CD4-positive, alpha-beta T cell (primary cell): ENCODE data around the gene KLHDC3. TPM values are rescaled to one million over a fixed set of nuclear protein-coding genes. Genes with fewer than 3 reads are reported as not detected.

ENCODE experiments used
- ATAC-seq: fragments of 200-7000 bp; cut with Tn5 transposase; one replicate; pipeline ENCODE4 v1.10.0; 2022; ENCODE audit warnings: mild to moderate bottlenecking; ENCODE audit not compliant: poor library complexity
- CTCF ChIA-PET: fragments of 350-600 bp; sonication (Branson Sonifier 250); formaldehyde crosslinking; loops from one replicate; lab custom pipeline; 2021; ENCODE audit warnings: antibody characterized with exemption, inconsistent platforms; lab: Charles Lee
- POLR2A ChIA-PET: fragments of 350-600 bp; sonication (Branson Sonifier 250); formaldehyde crosslinking; loops from one replicate; lab custom pipeline; 2021; ENCODE audit warnings: antibody characterized with exemption, inconsistent platforms; lab: Charles Lee
- DNase-seq, 14 experiments: peaks; one replicate each; pipeline ENCODE4 v3.0.0-alpha.2; 2013 to 2020; ENCODE audit warnings: mixed read lengths in 2 of 14
- H3K27ac ChIP-seq, 2 donors: one replicate each; pipeline versions ENCODE4 v1.5.1 to v1.7.0; 2013; ENCODE audit warnings: low read length in 2 of 2, low read depth in 1 of 2, mild to moderate bottlenecking in 1 of 2
- H3K27me3 ChIP-seq, 2 experiments: 1 replicate in 1 of 2; 2 replicates in 1 of 2; pipeline versions ENCODE4 v1.6.1 to v1.7.0; 2013; ENCODE audit warnings: low read length in 2 of 2, control low read depth in 1 of 2, mild to moderate bottlenecking in 1 of 2, moderate library complexity in 1 of 2; ENCODE audit not compliant: insufficient read depth in 2 of 2, control insufficient read depth in 1 of 2
- H3K36me3 ChIP-seq: one replicate; pipeline ENCODE4 v1.6.1; 2013; ENCODE audit warnings: low read length, control low read depth; ENCODE audit not compliant: insufficient read depth
- H3K4me1 ChIP-seq: one replicate; pipeline ENCODE4 v1.6.1; 2013; ENCODE audit warnings: low read length, control low read depth; ENCODE audit not compliant: insufficient read depth
- H3K4me3 ChIP-seq: one replicate; pipeline ENCODE4 v1.5.1; 2013; ENCODE audit warnings: mild to moderate bottlenecking, low read length, moderate library complexity
- H3K9me3 ChIP-seq, 2 experiments: 1 replicate in 1 of 2; 2 replicates in 1 of 2; pipeline versions ENCODE4 v1.6.1 to v1.7.0; 2013; ENCODE audit warnings: low read length in 2 of 2, mild to moderate bottlenecking in 2 of 2, control low read depth in 1 of 2, moderate library complexity in 1 of 2; ENCODE audit not compliant: control insufficient read depth in 1 of 2, insufficient read depth in 1 of 2
- H3K27ac Mint-ChIP-seq: one replicate; pipeline ENCODE4 v1.8.0; 2020; ENCODE audit warnings: mixed read lengths
- H3K27me3 Mint-ChIP-seq: one replicate; pipeline ENCODE4 v1.8.0; 2021; ENCODE audit warnings: mixed read lengths
- H3K36me3 Mint-ChIP-seq: one replicate; pipeline ENCODE4 v1.8.0; 2021; ENCODE audit warnings: low read depth, mixed read lengths
- H3K4me1 Mint-ChIP-seq: one replicate; pipeline ENCODE4 v1.8.0; 2021; ENCODE audit warnings: low read depth, mixed read lengths
- H3K4me3 Mint-ChIP-seq: one replicate; pipeline ENCODE4 v1.8.0; 2020; ENCODE audit warnings: mild to moderate bottlenecking, mixed read lengths
- H3K9me3 Mint-ChIP-seq: one replicate; pipeline ENCODE4 v1.8.0; 2020; ENCODE audit warnings: mixed read lengths
- intact Hi-C, 2 experiments: fragments of 100-400 bp; cut with DNase I in 1 of 2; cut with micrococcal nuclease in 1 of 2; formaldehyde crosslinking; loops; one replicate each; pipeline versions ENCODE4 v1.15.1 to v1.9.0; 2023 to 2025; cut with DNase I, micrococcal nuclease
- total RNA-seq, 174 experiments: library from RNA in 2 of 174; stranded (reverse) in 2 of 174; gene quantifications; one replicate each; pipeline ENCODE4 v1.2.3 and lab custom pipeline; 2021 to 2026
- TF ChIP-seq, protein P1 (sequence below): fragments of 200-600 bp; IDR thresholded peaks from one replicate; pipeline ENCODE4 v1.8.0; 2022; ENCODE audit warnings: antibody characterized with exemption, mild to moderate bottlenecking

KLHDC3 gene
- total RNA-seq, 2 experiments from 2014 or later = 21.0 to 22.3 TPM

- H3K36me3 ChIP-seq = peaks cover 47% of the 10 kb centered on the region
- CTCF ChIA-PET = no interaction called here
- peaks cover 59% of the 10 kb centered on the region for H3K36me3 Mint-ChIP-seq
Measured at GRCh38 chr6:43036712-43037111, 22.7 kb downstream of the KLHDC3 start.

GRCh38 chr6:43037197-43037596 lies 23.1 kb downstream of the KLHDC3 start:
- Mint-ChIP-seq H3K27ac (no peak overlapping the region), H3K4me3 (no peak overlapping the region), H3K27me3 (no peaks in the 10 kb centered on the region), H3K9me3 (no peaks in the 10 kb centered on the region), H3K36me3 (peaks cover 59% of the 10 kb centered on the region), H3K4me1 (no peaks in the 10 kb centered on the region)
- Histone ChIP-seq H3K9me3 (no peaks in the 10 kb centered on the region), H3K27ac (no peak overlapping the region), H3K4me1 (no peaks in the 10 kb centered on the region), H3K4me3 (no peak overlapping the region), H3K36me3 (peaks cover 45% of the 10 kb centered on the region), H3K27me3 (no peaks in the 10 kb centered on the region)
- intact Hi-C loops = no loop called here
- ChIA-PET POLR2A (interaction anchor here (2.7 kb wide), 1 partner anchor 17 kb away, joined by 7 read pairs; the partner anchor contains the start of gene CUL7), CTCF (no interaction called here)
- no peak for DNase-seq
- TF ChIP-seq, protein P1, sequence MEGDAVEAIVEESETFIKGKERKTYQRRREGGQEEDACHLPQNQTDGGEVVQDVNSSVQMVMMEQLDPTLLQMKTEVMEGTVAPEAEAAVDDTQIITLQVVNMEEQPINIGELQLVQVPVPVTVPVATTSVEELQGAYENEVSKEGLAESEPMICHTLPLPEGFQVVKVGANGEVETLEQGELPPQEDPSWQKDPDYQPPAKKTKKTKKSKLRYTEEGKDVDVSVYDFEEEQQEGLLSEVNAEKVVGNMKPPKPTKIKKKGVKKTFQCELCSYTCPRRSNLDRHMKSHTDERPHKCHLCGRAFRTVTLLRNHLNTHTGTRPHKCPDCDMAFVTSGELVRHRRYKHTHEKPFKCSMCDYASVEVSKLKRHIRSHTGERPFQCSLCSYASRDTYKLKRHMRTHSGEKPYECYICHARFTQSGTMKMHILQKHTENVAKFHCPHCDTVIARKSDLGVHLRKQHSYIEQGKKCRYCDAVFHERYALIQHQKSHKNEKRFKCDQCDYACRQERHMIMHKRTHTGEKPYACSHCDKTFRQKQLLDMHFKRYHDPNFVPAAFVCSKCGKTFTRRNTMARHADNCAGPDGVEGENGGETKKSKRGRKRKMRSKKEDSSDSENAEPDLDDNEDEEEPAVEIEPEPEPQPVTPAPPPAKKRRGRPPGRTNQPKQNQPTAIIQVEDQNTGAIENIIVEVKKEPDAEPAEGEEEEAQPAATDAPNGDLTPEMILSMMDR = no peak
- no peak for ATAC-seq

More at GRCh38 chr6:43036712-43037111, 22.7 kb downstream of the KLHDC3 start:
- H3K27me3 ChIP-seq = no peaks in the 10 kb centered on the region
- ATAC-seq = no peak
- H3K27ac Mint-ChIP-seq = no peak overlapping the region
- POLR2A ChIA-PET = interaction anchor here (2.7 kb wide), 1 partner anchor 18 kb away, joined by 7 read pairs; the partner anchor contains the start of gene CUL7
- H3K4me1 Mint-ChIP-seq = no peaks in the 10 kb centered on the region
- no peaks in the 10 kb centered on the region for H3K9me3 ChIP-seq
- intact Hi-C loops = no loop called here
- TF ChIP-seq, protein P1 = no peak
- H3K27ac ChIP-seq = no peak overlapping the region
- H3K4me3 Mint-ChIP-seq = no peak overlapping the region
- H3K27me3 Mint-ChIP-seq = no peaks in the 10 kb centered on the region
- no peaks in the 10 kb centered on the region for H3K4me1 ChIP-seq
- H3K4me3 ChIP-seq = no peak overlapping the region
- no peaks in the 10 kb centered on the region for H3K9me3 Mint-ChIP-seq
- DNase-seq = no peak

- peaks cover 46% of the 10 kb centered on the region for H3K36me3 ChIP-seq
- CTCF ChIA-PET = no interaction called here
Measured at GRCh38 chr6:43037706-43038105, 23.7 kb downstream of the KLHDC3 start.

More at GRCh38 chr6:43037706-43038105, 23.7 kb downstream of the KLHDC3 start:
- DNase-seq (no peak), ATAC-seq (no peak)
- no peak overlapping the region for H3K27ac ChIP-seq
- intact Hi-C loops = no loop called here
- no peak overlapping the region for H3K27ac Mint-ChIP-seq
- H3K4me3 Mint-ChIP-seq = no peak overlapping the region
- POLR2A ChIA-PET = no interaction called here
- H3K4me1 ChIP-seq = no peaks in the 10 kb centered on the region
- no peaks in the 10 kb centered on the region for H3K9me3 Mint-ChIP-seq
- H3K36me3 Mint-ChIP-seq = peaks cover 64% of the 10 kb centered on the region
- H3K4me3 ChIP-seq = no peak overlapping the region
- no peaks in the 10 kb centered on the region for H3K9me3 ChIP-seq
- TF ChIP-seq, protein P1 = no peak
- no peaks in the 10 kb centered on the region for H3K4me1 Mint-ChIP-seq
- no peaks in the 10 kb centered on the region for H3K27me3 ChIP-seq
- no peaks in the 10 kb centered on the region for H3K27me3 Mint-ChIP-seq
